ENCODE measurements around the gene ZCCHC2. TPM values are rescaled to one million over a fixed set of nuclear protein-coding genes. Genes with fewer than 3 reads are reported as not detected.

Gene ZCCHC2
- total and polyA plus RNA-seq, 2 experiments from 2014 or later = 3.3 to 14.9 TPM

GRCh38 chr18:62572456-62572855 is 49.6 kb downstream of the ZCCHC2 start:
- H3K9me2 ChIP-seq (replicated peaks; ENCODE audit: insufficient read depth) = no peaks in the 10 kb centered on the region
- no peaks in the 10 kb centered on the region for H3K9me3 ChIP-seq (ENCODE audit: low read depth)
- 93% methylated on average over 3 of the region's 3 CpGs for WGBS (ENCODE audit: low lambda C conversion rate, missing lambda C conversion rate)
- H3K4me2 ChIP-seq = no peak overlapping the region
- no peaks in the 10 kb centered on the region for H4K20me1 ChIP-seq (ENCODE audit: insufficient read depth, poor library complexity, severe bottlenecking)
- H2AFZ ChIP-seq = no peak overlapping the region
- H3K27ac ChIP-seq = no peak overlapping the region
- H3K36me3 ChIP-seq (replicated peaks; ENCODE audit: insufficient read depth, low read depth) = no peaks in the 10 kb centered on the region
- no peak for DNase-seq (ENCODE audit: low spot score)
- no peaks in the 10 kb centered on the region for H3K79me2 ChIP-seq
- TF ChIP-seq EZH2phosphoT487 (IDR thresholded peaks at IDR 0.05; ENCODE audit: low read depth, severe bottlenecking, unreplicated experiment) (no peak), CTCF (IDR thresholded peaks at IDR 0.05; ENCODE audit: poor library complexity) (no peak), EZH2 (IDR thresholded peaks at IDR 0.05; ENCODE audit: borderline replicate concordance) (no peak)
- no peak overlapping the region for H3K4me3 ChIP-seq
- no peaks in the 10 kb centered on the region for H3K27me3 ChIP-seq
- no peaks in the 10 kb centered on the region for H3K4me1 ChIP-seq (ENCODE audit: insufficient read depth)

GRCh38 chr18:62574776-62575175 is 52.0 kb downstream of the ZCCHC2 start:
- Histone ChIP-seq H3K4me1 (ENCODE audit: insufficient read depth) (no peaks in the 10 kb centered on the region), H4K20me1 (ENCODE audit: insufficient read depth, poor library complexity, severe bottlenecking) (no peaks in the 10 kb centered on the region), H3K79me2 (no peaks in the 10 kb centered on the region), H3K4me2 (no peak overlapping the region), H3K27me3 (no peaks in the 10 kb centered on the region), H3K9me2 (replicated peaks; ENCODE audit: insufficient read depth) (no peaks in the 10 kb centered on the region), H3K4me3 (no peak overlapping the region), H3K36me3 (replicated peaks; ENCODE audit: insufficient read depth, low read depth) (no peaks in the 10 kb centered on the region), H3K27ac (no peak overlapping the region), H3K9me3 (ENCODE audit: low read depth) (no peaks in the 10 kb centered on the region), H2AFZ (no peak overlapping the region)
- 98% methylated on average over 11 of the region's 11 CpGs for WGBS (ENCODE audit: low lambda C conversion rate, missing lambda C conversion rate)
- no peak for DNase-seq (ENCODE audit: low spot score)
- no peak for TF ChIP-seq EZH2phosphoT487 (IDR thresholded peaks at IDR 0.05; ENCODE audit: low read depth, severe bottlenecking, unreplicated experiment)

DNA sequence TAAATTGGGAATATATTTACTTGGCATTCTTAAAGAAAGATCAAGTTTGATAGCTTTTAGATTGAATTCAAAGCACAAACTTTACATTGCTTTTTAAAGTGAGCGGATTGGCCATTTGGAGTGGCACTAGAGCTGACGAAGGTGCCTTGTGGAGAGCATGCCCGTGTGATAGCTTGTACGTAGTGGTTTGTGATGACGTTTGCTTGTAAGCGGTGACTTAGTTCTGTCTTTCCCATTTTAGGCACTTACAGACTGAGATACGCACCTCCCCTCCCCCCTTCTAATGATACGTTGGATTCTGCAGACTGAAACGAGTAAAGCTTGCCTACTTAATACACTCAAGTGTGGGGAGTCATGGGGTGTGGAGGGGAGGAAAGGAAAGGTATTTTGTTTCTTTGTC is 53.4 kb downstream of the ZCCHC2 start:
- no peak for TF ChIP-seq EZH2 (IDR thresholded peaks at IDR 0.05; ENCODE audit: borderline replicate concordance)
- TF ChIP-seq EZH2phosphoT487 (IDR thresholded peaks at IDR 0.05; ENCODE audit: low read depth, severe bottlenecking, unreplicated experiment) = no peak
- TF ChIP-seq CTCF (IDR thresholded peaks at IDR 0.05; ENCODE audit: poor library complexity) = no peak
- no peak overlapping the region for H2AFZ ChIP-seq
- no peaks in the 10 kb centered on the region for H3K79me2 ChIP-seq
- no peak overlapping the region for H3K4me3 ChIP-seq
- 89% methylated on average over 9 of the region's 9 CpGs for WGBS (ENCODE audit: low lambda C conversion rate, missing lambda C conversion rate)
- no peaks in the 10 kb centered on the region for H3K9me3 ChIP-seq (ENCODE audit: low read depth)
- no peaks in the 10 kb centered on the region for H3K27me3 ChIP-seq
- no peaks in the 10 kb centered on the region for H3K9me2 ChIP-seq (replicated peaks; ENCODE audit: insufficient read depth)
- no peak overlapping the region for H3K4me2 ChIP-seq
- no peaks in the 10 kb centered on the region for H4K20me1 ChIP-seq (ENCODE audit: insufficient read depth, poor library complexity, severe bottlenecking)
- H3K36me3 ChIP-seq (replicated peaks; ENCODE audit: insufficient read depth, low read depth) = no peaks in the 10 kb centered on the region
- no peak for DNase-seq (ENCODE audit: low spot score)
- no peaks in the 10 kb centered on the region for H3K4me1 ChIP-seq (ENCODE audit: insufficient read depth)
- H3K27ac ChIP-seq = no peak overlapping the region

- Histone ChIP-seq H3K4me1 (ENCODE audit: insufficient read depth) (no peaks in the 10 kb centered on the region), H3K9me3 (ENCODE audit: low read depth) (no peaks in the 10 kb centered on the region), H3K27ac (no peak overlapping the region), H2AFZ (no peak overlapping the region), H3K79me2 (no peaks in the 10 kb centered on the region), H3K27me3 (no peaks in the 10 kb centered on the region), H3K9me2 (replicated peaks; ENCODE audit: insufficient read depth) (no peaks in the 10 kb centered on the region), H4K20me1 (ENCODE audit: insufficient read depth, poor library complexity, severe bottlenecking) (no peaks in the 10 kb centered on the region), H3K36me3 (replicated peaks; ENCODE audit: insufficient read depth, low read depth) (no peaks in the 10 kb centered on the region), H3K4me2 (no peak overlapping the region), H3K4me3 (no peak overlapping the region)
- no peak for DNase-seq (ENCODE audit: low spot score)
- 87% methylated on average over 9 of the region's 9 CpGs for WGBS (ENCODE audit: low lambda C conversion rate, missing lambda C conversion rate)
- TF ChIP-seq CTCF (IDR thresholded peaks at IDR 0.05; ENCODE audit: poor library complexity) (no peak), EZH2phosphoT487 (IDR thresholded peaks at IDR 0.05; ENCODE audit: low read depth, severe bottlenecking, unreplicated experiment) (no peak), EZH2 (IDR thresholded peaks at IDR 0.05; ENCODE audit: borderline replicate concordance) (no peak)
Observed at GRCh38 chr18:62576845-62577512, 54.2 kb downstream of the ZCCHC2 start.

Measured in hepatocyte (in vitro differentiated cells).